NCI-H774 (cell line): Measurements from ENCODE around the gene SORBS2.
"Not testable (repeated sequence)": the region's sequence is repeated elsewhere in the genome, so short reads cannot be mapped to it uniquely, and the experiment has no call there.

ENCODE experiments used
- DNase-seq: peaks from one replicate; lab custom pipeline; 2025; lab: John Stamatoyannopoulos, UW

The SORBS2 gene

DNA sequence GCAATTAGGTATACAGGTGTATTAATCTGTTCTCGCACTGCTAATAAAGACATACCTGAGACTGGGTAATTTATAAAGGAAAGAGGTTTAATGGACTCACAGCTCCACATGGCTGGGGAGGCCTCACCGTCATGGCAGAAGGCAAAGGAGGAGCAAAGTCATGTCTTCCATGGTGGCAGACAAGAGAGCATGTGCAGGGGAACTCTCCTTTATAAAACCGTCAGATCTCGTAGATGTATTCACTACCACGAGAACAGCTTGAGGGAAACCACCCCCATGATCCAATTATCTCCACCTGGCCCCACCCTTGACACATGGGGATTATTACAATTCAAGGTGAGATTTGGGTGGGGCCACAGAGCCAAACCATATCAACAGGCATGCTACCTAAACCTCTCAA lies 97.5 kb downstream of the SORBS2 start:
- DNase-seq, result not testable (repeated sequence)

DNA sequence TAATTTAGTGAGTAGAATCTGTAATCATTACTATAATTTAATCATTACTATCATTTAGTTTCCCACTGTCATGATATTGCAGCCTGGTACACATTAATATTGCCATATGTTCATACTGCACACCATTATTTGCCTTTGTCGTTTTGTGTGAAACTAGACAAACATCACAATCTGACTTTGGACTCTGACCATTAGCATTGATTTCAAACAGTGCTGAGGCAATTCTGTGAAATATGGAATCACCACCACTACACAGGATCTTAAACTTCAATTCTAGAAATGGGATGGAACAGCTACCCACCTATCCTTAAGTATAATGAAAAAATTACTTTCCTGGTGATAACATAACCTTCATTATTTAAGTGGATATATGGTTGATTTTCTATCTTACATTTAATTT lies 98.3 kb downstream of the SORBS2 start:
- DNase-seq, result no peak

DNA sequence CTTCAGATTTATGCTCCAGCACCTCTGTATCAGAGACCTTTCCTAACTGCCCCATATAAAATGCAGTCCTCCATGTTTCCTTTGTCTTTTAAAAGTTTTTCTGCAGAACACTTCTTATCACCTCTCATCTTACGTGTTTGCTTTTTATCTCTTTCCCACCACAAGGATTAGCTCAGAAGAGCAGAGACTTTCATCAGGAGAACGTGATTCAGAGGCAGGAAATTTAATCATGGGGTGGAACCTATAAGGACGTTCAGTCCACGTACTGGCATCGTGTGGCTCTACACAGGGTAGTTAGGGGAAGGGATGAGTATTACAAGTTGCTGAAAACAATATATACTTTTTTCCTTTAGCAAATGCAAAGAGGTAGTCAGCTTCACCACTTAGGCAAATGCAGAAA lies 98.7 kb downstream of the SORBS2 start:
- DNase-seq, result no peak

DNA sequence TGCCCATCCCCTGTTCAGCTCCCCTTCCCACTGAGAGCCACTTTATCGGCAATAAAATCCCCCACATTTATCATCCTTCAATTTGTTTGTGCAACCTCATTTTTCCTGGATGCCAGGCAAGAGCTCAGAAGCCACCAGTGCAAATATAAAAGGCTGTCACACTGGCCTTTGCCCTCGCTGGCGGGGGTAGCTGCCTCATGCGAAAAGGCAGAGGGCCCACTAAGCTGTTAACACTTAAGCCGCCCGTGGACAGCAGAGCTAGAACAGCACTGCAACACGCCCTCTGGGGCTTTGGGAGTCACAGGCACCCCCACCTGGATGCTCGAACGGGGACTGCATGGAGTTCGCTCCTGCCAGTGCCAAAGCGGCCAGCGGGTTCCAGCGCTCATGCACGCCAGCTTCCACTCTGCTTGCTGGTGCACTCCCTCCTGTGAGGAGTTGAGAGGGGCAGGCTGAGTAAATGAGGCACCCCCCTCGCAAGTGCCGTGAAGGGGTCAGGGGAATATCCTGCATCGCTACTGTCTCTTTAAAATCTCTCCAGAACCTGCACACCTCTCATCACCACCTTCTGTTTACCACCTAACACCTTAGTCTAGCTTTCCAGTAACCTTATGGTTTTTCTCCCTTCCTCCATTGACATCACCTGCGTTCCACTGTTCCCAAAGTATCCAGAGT lies 99.5 kb downstream of the SORBS2 start:
- DNase-seq, result no peak

DNA sequence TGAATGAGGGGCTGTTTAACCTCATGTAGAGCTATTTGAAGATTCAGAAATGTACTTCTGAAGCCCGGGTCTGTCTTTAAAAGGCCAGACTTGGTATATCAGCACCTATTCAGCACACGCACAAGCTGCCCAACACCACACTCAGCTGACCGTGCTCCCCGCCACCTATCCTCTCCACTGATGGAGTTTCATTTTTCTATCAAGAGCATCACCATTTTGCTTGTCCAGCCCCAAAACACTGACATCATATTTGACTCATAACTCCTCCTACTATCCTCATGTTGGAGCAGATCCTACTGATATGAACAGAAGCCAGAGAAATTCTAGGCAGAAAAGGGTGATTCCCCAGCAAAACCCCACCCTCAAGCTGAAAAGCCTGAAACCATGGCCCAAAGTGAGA lies 100.3 kb downstream of the SORBS2 start:
- no peak for DNase-seq

DNA sequence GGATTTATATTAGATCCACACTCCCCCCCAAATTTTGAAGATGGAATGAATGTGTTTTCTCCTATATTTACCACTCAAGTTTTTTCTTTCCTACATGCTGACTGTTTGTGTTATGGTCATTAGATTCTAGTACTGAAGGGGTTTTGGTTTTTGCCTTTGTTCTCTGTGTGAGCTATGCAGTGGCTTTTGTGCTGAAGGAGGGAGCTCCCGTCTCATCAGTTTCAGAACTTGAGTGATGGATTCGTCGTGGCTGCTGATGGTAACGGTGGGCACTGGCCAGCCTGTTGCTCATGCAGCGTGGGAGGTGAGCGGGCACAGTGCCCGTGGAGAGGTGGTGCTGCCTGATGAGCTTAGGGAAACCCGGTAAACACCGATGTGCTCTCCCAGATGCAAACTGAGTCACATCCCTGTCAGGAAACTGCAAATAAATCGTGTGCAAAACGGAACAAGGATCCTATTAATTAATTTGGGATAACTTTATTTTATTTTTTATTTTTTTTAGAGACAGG lies 101.5 kb downstream of the SORBS2 start:
- no peak for DNase-seq

DNA sequence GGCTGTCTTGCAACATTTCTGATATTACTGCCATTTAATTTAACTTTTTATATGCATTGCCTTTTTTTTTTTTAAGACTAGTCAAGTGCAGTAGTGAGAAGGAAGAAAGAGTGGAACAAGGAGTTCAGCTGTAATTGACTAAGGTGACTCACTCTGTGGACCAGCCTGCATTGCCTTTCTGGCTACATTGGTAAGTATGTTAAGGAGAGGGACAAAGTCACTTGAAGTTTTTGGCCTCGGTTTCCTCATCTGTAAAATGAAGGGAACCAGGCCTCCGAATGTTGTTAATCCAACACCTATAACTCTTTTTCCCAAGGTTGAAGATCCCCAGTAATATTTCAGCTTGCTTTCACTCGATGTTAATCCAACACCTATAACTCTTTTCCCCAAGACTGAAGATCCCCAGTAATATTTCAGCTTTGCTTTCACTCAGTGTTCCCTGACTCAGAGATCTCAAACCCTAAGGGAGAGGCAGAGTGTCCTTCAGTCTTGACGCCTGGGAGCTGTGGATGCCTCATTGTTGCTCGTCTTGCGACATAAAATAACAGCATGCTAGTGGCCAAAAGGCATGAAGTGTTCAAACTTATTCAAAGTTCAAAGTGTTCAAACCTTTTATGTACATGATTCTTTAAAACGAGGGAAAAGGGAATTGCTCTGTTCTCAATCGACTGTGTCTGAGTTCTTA lies 102.0 kb downstream of the SORBS2 start:
- no peak for DNase-seq

DNA sequence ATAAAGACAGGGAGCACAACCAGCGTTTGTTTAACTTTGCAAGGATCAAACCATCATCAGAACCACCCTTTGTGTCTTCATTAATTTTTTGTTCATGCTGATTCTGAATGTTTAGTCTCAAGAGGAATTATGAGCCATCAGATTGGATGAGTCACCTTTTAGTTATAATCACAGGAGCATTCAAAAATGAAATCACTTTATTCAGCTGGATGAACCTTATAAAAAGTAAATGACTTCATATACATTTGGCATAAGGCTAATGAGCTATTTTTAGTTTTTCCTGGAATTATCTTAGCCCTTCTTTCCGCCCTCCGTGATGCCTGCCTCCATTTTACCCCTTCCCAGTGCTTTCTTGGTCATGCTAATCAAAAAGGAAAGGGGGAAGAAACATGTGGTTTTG lies 103.6 kb downstream of the SORBS2 start:
- no peak for DNase-seq

DNA sequence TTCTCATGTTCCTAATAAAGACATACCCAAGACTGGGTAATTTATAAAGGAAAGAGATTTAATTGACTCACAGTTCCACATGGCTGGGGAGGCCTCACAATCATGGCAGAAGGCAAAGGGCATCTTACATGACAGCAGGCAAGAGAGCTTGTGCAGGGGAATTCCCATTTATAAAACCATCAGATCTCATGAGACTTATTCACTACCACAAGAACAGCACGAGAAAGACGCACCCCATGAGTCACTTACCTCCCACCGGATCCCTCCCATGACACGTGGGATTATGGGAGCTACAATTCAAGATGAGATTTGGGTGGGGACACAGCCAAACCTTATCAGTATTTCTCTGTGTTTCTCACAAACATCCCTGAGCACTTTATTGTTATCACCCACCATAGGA lies 104.4 kb downstream of the SORBS2 start:
- DNase-seq, result not testable (repeated sequence)

DNA sequence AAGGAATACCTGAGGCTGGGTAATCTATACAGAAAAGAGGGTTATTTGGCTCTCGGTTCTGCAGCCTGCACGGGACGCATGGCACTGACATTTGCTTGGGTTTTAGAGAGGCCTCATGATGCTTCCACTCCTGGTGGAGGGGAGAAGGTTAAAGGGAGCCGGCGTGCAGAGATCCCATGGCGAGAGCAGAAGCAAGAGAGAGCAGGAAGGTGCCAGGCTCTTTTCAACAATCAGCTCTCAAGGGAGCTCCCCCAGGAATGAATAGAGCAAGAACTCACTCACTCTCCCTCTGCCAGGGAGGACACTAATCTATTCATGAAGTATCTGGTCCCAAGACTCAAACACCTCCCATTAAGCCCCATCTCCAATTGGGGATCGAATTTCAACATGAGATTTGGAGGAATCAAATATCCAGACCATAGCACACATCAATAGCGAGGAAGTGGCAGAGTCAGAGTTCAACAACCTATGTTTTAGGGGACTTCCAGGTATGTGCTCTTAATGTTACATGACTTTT lies 109.8 kb downstream of the SORBS2 start:
- no peak for DNase-seq

DNA sequence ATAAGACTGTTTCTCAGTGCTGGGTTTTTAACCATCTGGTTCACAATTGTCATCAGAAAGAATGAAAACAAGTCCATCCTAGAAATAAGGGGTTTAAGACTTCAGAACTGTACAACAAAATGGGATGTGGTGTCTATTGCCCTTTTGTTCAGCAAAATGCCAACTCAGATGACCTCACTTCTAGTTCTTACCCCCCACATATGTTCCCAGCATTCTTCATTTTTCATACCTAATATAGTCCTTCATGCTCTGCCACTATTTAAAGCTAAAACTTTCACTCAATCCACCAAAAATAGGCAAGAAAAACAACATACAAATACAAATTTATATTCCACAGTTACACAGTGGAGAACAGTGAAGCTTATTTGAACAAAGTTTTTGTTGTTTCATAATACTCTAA lies 111.4 kb downstream of the SORBS2 start:
- no peak for DNase-seq

DNA sequence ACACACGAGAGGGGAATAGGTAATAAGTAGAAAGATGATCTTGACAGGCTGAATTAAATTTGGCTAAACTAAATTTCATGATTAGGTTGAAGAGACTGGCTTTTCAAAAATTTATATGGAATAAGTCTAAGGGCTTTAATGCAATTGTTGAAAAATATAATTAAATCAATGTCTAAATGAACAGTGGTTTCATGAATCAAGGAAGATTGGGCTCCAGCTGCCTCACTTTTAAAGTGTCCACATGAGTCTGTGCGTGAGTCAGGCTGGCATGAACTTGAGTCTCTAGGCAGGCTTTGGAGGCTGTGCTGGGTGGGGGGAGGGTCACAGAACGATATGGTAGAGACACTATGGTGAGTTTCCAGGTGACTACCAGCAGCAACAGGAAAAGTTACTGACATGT lies 111.9 kb downstream of the SORBS2 start:
- no peak for DNase-seq

DNA sequence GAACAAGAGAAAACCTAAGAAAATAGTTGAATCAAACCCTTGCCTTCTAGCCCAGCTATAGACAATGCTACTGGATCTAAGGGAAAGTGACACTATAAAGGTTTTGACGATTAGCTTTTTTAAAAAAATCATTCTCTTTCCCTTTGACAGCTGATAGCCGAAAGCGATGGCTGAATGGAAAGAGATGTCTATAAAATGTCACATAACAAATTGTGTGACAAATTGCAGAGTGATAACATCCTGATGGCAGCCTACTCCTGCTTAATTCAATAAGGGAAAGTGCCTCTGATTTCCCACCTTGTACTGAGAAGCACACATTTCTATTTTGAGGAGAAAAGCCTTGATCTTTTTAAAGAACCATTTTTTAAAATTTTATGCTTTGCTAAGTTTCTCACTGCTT lies 114.5 kb downstream of the SORBS2 start:
- no peak for DNase-seq

DNA sequence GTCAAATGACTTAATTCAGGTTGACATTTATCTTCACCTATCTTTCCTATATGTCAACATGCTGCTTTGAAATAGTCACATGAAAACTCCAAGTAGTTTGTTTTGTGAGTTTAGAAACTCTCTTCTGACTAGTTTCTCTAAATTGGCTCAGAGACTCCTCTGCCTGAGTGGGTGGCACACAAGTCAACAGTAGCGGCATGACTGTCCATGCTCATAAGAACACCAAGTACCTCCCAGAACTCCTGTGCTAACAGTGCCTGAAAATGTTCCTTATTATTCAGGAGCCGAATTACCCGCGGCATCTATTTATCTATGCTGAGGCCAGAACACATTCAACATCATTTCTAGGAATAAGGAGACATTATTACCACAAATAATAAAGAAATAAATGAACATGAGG lies 116.3 kb downstream of the SORBS2 start:
- no peak for DNase-seq

DNA sequence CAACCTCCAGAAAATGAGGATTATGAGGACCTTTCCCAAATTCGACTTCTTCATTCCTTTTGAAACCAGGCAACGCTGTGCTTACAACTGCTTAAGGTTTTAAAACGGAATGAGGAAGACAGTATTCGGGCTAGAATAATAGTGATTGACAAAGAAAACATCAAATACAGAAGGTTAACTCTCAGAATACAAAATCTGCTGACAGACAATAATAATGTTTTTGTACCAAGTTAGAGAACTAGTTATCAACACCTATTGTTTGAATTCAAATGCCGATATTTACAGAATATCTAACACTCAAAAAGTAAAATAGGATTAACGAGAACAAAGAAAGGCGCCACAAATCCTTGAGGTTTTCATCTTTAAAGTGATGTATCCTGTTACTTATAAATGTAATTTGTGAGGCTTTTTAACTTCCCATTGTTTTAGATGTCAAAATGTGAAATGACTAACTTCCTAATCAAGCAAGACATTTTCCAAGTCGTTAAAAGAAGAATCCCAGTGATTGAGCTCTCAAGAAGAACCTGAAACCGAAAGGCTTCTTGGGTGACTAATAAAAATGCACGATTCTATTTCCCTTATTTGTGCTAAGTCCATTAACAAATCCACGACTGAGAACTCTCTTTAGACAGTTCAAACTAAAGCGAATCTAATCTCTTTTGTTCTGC lies 118.3 kb downstream of the SORBS2 start:
- DNase-seq, result no peak

DNA sequence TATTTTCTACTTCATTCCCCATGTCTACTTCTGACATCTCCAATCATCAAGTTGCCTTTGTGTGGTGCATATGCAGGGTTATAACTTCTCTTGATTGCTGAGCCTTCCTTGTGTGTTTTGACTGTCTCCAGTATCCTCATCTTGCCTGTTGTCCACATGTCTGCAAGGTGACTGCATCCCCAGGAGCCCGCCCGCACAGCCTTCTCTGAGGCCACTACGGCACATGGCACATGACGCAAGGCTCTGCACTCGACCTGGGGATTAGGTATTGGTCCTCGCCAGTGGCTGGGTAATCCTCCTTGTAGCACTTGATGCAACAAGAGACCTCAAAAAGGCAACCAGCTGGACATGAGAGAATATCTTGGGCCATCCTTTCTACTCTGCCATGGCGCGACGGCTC lies 122.6 kb downstream of the SORBS2 start:
- DNase-seq, result no peak

DNA sequence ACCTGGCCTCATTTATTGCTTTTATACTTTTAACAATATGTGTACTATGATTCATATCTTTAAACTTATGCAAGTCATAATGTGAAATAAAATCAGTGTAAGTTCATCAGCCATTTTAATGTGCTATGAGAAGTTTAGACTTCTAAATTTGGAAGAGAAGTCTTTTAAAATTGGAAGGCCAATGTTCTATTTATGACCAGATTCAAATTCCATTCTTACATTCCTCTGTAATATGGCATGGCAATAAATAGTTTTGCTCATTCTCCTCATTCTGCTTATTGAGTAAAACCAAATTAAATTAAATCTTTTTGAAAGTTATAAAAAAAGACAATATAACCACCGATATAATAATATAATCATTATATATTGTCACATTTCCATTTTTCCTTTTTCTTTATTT lies 126.2 kb downstream of the SORBS2 start:
- DNase-seq, result no peak

DNA sequence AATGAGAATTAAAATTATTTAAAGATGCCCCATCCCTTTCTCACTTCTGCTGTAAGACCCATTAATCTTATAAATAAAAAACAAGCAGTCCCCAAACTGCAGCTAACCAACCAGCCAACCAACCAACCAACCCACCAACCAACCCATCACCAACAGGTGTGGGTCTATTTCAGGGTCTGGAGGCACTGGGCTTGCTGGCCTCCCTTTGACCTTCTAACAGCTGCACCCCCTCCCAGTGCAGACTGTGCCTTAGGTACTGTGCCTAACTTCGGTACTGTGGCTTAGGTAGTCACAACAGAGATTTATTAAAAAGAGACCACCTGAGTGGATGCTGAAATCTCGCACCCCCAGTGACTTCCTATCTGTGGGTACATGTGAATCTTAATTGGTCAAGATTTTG lies 128.1 kb downstream of the SORBS2 start:
- no peak for DNase-seq

DNA sequence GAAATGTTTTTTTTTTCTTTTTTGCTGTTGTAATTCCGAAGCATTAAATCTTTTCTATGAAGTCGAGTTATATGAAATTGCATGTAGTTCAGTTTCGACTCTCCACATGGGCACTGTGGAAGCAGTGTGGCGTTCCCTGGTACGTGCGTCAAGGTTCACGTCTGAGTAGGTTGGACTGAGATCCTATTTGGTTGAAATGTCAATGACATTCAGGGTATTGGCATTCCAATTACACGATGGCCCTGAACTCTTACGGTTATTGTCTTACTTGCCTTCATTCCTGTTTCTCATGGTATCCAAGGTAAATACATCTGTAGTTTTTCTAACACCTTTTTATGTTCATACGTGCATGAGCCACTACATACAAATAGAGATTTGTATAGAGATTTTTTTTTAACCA lies 128.8 kb downstream of the SORBS2 start:
- DNase-seq, result no peak

DNA sequence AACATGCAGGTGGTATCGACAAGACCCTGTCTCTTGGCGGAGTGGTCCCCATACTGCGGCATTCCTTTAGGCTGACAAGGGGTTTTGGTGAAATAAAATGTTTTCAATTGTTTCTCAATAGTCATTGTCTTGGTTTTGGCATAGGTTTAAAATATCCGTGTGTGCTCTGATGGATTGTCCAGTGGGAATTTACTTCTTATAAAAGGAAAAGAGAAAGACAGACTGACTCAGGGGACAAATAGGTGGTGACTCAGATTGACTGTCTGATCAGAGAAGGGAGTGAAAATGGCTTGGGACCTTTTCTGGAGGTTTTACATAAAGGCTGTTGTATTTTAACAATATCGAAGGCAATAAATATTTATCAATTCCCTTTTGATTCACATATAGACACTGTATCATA lies 129.8 kb downstream of the SORBS2 start:
- DNase-seq, result no peak

DNA sequence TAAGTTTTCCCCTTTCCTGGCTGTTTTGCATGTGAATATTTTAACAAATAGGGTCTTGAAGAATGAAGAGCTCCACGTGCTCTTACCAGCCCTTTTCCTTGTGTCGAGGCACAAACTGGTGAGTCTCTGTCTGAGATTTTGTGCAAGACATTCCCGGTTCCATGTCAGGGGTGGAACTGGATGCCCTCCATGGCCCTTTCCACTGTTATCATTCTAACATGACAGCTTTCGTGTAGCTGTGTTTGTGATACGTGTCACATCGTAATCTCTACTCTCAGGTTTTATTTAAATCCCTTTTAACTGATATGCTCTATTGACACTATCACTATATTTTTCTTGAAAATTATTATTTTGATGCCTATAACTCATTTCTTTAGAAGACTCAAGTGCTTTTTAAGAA lies 130.4 kb downstream of the SORBS2 start:
- no peak for DNase-seq

DNA sequence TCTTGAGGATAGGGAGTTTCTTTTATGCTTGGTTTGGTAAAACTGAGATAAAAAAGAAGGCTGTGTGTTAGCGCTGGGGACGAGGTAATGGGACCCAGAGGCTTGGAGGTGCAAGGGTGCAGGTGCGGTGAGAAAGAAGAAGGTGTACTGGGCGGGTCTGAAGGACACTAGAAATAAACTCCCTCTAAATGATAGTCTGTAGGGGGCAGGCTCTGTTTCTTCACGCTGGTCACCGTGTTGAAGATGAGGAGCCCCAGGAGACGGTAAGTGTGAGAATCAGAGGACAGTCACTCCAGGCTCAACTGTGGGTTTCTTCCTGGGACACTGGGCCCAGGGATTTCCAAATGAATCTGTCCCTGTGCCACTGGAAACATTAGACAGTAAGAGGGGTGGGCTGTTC lies 131.4 kb downstream of the SORBS2 start:
- no peak for DNase-seq

DNA sequence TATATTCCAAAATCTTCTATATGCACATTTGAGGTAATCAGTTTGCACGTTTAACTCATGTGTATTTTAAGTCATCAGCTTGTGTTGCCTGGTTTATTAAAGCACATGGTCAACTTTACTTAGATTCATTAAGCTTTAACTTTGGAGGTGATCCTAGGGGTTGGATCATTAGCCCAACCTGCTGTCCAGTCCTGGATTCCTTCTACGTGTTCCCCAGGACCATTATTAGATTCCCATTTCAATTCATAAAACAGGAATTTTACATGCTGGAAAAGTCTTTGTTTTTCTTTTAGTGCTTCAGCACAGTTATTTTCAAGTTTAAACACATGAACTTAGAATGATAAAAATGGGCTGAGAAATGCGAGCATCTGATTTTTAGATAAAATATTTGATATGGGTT lies 132.5 kb downstream of the SORBS2 start:
- DNase-seq, result no peak
